Fibroblast of skin of left biceps (primary cell): ENCODE results near the gene CELF4.

ENCODE experiments used
- DNase-seq, 2 experiments: peaks; one replicate each; pipeline ENCODE4 v3.0.0-alpha.2; 2013; ENCODE audit warnings: low read depth in 2 of 2

Gene CELF4

DNA sequence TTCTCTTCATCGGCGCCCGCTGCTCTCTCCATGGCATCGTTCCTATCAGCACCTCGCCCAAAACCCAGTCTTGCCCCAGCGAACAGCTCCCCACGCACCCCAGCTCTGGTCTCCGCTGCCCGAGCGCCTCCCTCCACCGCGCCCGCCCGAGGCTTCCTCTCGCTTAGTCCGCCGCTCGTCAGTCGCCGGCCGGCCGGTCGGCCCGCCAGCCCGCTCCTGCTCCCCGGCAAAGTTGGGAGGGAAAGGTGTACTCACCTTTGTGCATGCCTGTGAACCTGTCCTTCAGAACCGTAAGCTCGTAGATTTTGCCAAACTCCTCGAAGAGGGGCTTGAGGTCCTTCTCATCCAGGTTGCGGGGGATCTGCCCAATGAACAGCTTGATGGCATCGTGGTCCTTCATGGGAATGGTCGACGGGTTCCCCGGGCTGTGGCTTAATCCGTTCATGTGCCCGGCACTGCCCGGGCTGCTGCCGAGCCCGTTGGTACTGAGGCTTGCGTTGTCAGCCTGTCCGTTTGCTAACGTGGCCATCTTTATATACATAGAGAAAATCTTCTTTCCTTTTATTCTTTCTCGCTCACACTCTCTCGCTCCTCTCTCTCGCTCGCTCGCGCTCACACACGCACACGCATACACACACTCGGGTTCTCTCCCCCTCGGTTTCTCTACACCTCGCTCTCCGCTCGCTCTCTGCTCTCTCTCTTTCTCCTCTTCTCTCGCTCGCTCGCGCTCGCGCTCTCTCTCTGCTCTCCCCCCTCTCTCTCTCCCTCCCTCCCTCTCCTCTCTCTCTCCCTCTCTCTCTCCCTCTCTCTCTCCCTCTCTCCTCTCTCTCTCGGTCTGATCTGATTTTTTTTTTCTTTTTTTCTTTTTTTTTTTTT, at the start of gene CELF4:
Gene CELF4, minus strand, starts transcription at position 698 of the 876 bp plus-strand sequence.
- no peak for DNase-seq

DNA sequence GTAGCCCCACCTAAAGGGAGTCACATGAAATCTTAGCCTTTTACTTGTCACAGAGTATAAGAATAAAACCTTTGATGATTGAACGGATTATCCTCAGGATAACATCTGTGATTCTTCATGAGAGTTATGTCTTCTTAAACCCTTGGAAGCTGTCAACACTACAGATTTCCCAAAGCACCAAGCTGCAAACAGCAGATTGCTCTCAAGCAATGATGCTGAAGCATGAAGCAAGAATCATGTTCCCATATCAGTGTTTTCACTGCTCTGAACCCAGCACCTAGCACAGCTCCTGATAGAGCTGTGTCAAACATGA, 47.6 kb upstream of the CELF4 start:
- DNase-seq = no peak

DNA sequence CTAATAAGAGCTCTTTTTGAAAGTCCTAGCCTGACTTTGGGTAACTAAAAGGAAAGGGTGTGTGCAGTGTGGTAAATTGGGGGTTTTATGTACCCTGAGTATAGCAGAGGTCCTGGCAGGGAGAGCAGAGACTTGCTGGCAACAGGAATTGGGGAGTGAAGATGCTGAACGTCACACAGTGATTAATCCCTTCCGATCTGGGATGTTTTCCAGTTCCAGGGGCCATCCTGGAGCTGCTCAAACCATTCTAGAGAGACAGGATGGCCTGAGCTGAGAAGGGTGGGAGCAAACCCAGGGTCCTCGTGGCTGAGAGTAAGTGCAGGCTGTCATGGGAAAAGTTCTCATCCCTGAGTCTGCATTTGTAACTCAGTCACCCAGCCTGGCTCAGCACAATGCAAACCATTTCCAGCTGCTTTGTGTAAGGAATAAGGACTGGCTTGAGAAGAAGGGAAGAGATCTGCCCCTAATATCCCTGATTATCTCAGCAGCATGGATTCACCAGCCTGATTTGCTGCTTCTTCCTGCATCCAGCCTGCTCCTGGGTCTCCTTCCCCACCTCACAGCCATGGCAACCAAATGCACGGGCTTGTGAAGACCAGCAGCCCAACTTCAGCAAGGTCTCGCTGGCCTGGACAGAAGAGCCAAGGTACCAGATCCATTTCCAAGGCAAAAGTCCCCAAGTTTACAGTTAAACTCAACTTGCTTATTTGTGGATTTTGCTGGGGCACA, 47.1 kb upstream of the CELF4 start:
- no peak for DNase-seq

DNA sequence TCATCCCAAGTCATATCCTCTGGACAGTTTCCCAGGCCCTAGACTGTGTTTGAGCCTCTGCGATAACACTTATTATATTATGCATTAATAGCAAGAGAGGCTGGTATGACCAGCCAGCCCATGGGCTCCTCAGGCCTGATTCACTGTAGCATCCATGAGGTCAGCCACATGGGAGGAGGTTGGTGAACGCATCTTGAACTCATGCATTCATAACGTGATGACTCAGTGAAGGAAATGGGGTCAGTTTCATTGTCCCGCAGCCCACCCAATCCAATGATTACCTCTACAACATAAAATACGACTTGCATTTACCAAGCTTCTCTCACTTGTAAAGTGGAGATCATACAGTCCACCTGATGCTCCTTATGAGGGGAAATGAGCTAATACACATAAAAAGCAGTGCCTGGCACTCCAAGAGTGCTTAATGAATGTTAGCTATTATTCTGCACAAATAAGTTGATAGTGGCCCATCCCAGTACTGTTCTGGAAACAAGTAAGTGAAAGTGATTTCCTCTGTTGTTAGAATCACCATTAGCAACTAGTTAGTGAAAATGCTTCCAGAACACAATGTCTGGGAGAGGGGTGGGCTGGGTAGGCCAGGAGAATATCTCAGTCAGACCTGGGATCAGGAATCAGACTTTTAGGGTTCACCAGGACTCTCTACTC, 46.1 kb upstream of the CELF4 start:
- no peak for DNase-seq

DNA sequence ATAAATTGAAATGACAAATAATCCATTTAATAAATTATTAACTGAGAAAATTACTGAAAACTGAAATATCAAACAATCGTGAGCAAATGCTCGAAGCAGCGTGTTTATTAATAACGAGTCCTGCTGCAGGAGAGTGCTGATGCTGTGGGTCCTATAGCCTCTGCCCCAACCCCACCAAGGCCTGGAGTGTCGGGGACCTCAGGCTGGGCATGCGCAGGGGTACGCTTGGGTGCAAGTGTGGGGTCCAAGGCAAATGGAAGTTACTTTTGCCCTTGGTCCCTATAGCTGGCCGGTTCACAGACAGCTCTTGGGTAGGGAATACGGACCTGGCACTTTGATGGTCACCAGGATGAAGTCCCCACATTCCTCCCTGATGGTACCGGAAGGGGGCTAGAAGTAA, 43.3 kb upstream of the CELF4 start:
- DNase-seq = no peak

DNA sequence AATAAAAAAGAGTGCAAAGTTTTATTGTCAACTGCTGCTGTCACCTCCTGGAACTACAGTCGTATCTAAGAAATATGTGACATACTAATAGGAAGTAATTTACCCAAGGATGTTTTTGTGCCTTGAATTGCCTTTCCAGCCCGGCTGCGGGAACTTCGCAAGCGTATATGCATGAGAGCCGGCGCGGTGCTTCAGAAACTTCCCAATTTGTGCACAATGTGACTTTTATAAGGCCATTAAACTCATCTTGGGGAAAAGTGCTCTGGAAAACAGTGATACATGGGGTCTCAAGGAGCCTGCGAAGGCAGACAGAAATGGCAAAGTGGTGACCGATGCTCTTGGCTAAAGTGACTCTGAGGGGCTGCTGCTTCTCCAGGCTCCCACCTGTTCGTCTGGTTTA, 41.7 kb upstream of the CELF4 start:
- DNase-seq = no peak

DNA sequence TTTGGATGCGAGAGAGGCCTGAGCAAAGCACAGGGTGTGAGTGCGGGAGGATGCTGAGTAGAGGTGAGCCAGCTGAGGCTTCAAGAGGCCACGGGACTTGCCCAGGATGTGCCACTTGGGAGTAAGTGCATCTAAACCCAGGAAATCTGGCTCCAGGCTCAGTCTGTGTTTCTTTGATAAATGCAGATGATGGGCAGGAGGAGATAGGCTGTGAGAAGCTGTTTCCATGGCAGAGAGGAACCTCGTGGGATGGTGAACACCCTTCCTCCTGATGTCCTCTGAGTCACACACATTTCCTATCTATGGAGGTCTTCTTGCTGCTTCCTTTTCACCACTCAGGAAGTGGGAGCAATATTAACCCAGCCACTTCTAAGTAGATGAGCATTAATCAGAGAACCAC, 38.4 kb upstream of the CELF4 start:
- DNase-seq = no peak

DNA sequence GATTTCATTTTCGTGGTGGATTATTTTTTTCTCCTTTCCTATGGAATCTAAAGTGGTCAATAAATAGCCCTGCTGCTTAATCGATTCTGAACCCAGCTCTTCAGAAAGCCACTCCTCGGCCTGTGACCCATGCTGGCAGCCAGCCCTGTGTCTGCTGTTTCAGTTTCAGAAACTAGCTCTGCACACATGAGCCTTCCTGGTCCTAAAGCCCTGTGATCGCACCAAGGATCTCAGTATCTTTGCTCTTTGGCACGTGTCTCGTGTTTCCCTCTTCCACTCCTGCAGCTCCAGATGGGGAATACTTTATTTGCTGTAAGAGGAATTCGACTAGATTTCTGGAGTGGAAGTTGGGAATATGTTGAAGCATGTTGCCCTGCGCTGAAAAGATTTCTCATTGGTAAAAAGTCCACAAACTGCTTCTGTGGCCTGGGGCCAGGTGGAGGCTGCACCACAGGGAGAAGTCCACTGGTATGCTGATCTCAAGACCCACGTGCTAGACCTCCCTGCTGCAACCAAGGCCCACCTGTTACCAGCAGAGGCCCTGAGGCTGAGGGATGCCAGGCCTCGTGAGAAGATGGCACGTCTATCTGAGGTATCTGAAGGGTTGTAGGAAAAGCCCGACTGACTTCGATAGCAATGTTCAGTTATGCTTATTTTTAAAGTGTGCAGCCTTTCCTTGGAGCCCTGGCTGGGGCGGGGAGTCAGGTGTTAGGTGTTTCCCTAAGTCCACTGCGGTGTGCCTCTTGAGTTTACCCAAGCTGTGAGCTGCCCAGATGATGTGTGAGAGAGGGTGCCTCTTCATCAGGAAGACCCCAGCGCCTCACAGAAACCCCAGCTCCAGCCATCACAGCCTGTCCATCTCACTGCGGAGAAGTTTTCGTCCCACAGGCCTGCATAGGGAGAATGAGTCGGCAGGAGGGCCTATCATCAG, 33.6 kb upstream of the CELF4 start:
- DNase-seq = no peak

DNA sequence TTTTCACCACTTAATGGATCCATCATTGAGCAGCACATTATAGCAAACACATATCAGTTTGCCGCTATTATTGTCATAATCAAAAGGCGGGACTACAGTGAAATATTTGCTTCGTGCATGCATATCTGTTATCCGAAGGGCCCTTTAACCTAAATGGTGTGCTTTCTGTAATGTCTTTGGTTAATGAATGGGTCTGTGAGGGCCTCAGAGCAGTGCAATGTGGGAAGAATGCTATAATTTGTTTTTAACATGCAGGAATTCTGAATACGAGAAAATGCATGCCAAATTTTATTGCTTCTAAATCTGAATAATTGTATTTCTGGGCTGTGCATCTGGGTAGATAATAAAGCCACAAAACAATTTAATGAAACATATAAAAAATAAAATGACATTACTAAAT, 32.8 kb upstream of the CELF4 start:
- DNase-seq = no peak

DNA sequence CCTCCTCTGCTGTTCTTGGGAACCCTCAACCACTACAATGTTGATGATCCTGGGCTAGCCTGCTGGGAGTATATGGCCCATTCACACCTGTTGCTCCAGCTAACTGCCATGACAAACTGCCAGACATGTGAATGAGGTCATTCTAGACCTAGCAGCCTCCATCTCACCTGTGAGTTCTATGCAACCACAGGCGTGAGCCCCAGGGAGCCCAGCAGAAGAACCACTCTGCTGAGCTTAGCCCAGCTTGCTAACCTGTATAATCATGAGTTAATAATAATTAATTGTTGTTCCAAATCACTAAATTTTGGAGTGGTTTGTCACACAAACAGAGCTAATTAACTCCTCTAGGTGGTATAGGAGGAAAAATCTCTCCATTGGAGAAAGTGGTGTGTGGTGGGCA, 24.7 kb upstream of the CELF4 start:
- no peak for DNase-seq

DNA sequence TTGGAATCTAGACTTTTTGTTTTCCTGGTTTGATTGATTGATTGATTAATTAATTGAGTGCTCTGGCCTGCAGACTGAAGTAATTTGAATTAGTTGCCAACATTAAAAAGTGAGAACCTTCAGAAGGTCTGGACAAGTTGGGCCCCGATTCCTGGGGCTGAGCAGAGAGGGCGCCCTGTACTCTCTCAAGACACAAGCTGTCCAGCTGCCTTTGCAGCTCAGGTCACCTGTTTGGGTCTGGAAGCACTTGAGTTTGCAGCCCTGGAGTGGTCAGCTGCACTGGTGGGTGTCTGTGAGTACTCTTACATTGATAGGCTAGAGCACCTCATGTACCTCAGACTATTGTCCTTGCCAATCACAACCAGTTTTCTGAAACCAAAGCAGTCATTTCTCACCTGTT, 22.7 kb upstream of the CELF4 start:
- no peak for DNase-seq

DNA sequence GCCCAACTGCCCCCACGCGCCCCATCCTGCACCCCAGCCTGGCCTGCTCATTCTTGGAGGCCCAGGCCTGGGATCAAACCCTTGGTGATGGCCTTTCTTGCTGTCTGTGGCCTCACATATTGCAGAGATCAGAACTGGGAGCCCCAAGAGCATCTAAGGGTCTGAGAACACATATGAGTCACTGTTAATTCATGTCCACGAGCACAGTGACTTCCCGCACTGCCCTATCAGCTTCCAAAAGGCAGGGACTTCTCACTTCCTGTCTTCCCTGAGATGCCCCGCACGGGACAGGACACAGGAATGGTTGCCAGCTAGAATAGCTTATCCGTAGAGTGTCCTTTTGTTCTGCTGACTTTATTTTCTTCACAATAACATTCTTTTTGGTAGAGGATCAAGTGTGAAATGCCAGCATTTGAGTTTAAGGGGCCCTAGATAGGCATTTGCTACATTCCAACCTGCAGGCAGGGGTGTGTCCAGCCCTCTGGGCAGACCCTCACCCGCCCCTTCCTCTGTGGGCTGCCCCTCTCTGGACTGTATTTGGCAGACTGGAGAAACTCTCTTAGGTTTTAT, 21.1 kb upstream of the CELF4 start:
- no peak for DNase-seq

DNA sequence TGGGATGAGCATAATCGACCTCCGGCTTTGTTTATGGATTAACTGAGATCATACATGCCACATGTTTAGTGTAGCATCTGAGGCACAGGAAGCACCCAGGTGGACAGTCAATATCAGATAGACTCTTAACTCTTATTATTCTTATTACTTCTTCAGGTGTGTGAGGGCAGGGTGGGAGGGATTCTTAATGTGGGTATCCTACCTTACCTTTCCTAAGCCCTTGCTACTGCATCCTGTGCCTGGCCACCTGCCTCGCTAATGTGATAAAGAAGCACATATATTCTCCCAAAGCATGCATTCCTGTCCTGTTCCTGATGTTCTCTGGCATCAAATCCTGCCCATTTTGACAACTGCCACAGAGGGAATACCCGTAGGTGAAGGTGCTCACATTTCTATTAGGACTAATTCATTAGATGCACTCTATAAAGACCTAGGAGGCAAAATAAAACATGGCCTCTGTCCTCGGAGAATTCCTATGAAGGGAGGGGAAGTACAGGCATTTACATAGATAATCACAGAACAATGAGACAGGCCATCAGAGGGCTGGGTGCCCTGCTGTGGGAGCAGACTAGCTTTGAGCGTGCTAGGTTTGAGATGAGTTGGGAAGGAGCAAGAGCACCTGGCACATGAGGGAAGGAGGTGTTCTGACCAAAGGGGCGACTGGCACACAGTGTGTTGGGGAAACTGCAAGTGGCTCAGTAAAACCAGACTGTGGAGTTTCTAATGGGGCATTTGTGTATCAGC, 19.5 kb upstream of the CELF4 start:
- DNase-seq = no peak

DNA sequence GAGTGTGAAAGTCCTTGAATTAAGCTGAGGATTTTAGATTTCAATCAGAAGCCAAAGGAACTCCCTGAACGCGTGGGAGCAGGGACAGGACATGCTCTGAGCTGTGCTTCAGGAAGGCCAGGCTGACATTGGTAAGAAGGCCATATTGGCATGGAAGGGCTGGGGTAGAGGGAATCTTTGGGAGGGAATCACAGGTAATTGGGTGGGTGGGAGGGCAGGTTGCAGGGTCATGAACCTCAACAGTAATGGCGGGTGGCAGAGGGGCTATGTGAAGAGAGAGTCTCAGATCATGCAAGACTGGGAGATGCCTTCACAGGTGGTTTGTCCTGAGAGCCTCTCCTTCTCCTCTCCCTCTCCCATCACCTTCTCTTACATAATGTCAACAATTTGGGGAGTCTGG, 18.6 kb upstream of the CELF4 start:
- no peak for DNase-seq

DNA sequence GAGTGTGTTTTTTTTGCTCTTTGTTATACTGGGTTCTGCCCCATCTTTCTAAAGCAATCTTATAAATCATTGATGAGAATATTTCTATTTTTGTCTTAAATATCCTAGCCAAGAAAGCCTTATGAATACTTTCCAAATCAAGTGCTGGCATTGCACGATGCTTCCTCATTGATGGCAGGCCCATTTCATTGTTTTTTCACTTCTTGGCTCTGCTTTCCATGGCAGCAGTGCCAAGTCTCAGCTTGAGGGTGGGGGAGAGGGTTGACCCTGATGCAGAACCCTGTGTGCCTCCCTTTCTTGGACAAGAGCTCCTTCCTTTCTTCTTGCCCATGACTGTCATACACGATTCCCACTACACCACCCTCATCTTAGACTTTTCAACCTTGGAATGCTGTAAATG, 16.7 kb upstream of the CELF4 start:
- DNase-seq = no peak

DNA sequence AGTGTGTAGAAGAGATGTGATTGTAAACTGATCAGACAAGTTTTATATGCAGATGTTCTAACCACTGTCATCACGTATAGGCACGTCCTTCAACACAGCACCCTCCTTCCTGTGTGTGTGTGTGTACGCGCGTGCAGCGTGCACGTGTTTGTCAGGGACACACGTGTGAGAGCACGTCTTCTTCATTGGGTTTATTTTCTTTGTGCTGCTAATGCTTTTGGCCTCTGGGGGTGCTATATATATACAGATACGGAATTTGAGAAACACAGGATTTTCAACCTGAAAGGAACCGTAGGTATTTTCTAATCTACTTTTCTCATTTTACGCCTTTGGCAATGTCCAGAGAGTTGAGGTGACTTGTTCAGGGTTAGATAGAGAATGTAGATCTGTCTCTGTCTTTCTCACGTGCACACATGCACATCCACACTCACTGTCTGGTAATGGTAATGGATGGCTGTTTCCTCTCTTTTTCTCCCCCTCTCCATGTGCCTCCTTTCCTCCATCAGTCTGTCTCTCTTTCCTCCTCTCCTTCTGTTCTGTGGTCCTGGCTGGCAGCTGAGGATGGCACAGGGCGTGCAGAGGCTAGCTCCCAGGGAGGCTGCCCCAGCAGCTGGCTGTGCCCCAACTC, 13.4 kb upstream of the CELF4 start:
- no peak for DNase-seq

DNA sequence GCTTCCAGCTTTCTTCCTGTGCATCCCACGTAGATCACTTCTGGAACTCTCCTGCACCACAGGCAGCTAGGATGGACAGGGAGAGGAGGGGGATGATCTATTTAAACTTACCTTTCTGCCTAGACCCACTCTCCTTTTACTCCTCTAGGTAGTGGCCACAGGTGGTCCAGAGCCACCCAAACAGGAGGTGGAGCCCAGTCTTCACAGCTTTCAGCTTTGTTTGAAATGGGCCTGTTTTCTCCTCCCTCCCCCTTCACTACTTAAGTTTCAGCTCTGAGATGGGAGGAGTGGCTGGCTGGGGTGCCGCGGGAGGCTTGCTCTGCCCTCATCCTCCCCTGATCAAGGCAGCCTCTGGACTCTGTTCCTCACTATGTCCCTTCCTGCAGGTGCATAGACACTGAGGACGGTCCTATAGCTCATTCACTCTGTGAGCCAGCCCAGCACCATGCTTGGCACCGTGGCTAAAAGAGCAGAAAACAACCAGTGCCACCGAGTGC, 12.6 kb upstream of the CELF4 start:
- DNase-seq = no peak

DNA sequence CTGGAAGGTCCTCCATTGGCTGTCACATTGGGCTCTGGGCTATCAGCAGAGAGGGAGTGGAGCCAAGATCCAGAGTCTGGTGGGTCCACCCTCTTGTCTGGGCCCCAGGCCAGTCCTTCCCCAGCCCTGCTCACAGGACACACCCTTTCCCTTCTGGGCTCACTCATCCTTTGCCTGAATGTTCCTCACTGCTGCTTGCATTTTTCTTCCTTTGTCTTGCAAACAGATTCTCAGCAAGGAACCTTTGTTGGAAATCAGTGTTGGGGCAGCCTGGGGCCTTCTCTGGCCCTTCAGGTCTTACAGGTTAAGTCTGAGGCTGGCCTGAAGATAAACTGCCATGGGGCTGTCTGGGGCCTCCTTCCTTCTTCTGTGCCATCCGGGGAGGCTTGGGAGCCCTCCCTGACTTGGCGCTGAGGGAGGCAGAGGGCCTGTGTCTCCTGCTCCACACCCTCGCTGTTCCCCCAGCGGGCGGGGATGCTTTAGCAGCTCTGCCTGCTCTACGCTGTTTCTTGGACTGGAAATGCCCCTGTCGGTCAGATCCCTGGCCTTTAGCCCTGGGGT, 11.5 kb upstream of the CELF4 start:
- DNase-seq = no peak

DNA sequence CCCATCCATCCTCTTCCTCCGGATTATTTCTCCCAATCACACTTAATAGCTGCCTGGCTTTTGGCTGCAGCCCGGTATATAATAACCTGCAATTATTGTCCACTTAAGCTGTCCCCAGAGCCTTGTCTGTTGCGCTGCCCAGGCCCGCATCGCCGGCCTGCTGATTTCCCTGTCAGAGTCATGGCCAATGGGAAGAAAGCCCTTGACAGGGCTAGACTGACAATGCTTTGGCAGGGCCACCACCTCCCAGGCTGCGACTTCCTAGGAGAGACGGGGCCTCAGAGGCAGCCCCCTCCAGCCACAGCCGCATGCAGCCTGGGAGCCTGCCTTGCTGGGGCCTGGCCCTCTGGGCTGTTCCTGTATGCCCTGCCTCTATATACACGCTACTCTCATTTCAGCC, 10.0 kb upstream of the CELF4 start:
- no peak for DNase-seq

DNA sequence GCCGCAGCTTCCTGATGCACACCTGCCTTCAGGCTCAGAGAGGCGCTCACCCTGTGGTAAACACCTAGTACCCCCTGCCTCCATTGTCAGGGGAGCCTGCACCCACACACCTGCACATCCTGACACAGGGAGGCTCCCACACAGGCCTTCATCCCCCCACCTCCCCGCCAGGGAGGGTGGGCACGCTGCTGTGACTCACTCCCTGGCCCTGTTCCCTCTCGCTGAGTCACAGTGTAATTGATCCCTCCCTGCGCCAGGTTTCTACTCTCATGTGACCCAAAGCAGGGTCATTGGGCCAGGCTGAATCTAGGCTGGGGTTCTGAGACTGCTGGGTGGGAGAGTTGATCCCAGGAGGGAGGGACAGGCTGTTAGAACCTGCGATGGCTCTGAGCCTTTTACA, 8.5 kb upstream of the CELF4 start:
- no peak for DNase-seq
